Stimulated activated CD4-positive, alpha-beta T cell treated with anti-CD3 and anti-CD28 coated beads, Interleukin-1b, Interleukin-23, amount 100 ng/mL, for 48 hours (primary cell): ENCODE results near the gene TCF20.

Experiments used
- DNase-seq: peaks from one replicate; pipeline ENCODE4 v3.0.0-alpha.2; 2020

TCF20 gene

GRCh38 chr22:42249831-42250230 lies 20.6 kb downstream of the TCF20 start:
- no peak for DNase-seq

GRCh38 chr22:42248995-42249394 lies 21.5 kb downstream of the TCF20 start:
- no peak for DNase-seq

GRCh38 chr22:42247596-42247995 lies 22.9 kb downstream of the TCF20 start:
- DNase-seq = no peak

GRCh38 chr22:42243802-42244060 lies 26.7 kb downstream of the TCF20 start:
- no peak for DNase-seq

GRCh38 chr22:42236848-42237247 lies 33.6 kb downstream of the TCF20 start:
- DNase-seq = no peak

GRCh38 chr22:42236268-42236667 lies 34.2 kb downstream of the TCF20 start:
- DNase-seq = no peak

- DNase-seq = no peak
Measured at GRCh38 chr22:42233879-42234278, 36.6 kb downstream of the TCF20 start.

GRCh38 chr22:42231929-42232328 lies 38.5 kb downstream of the TCF20 start:
- no peak for DNase-seq

- no peak for DNase-seq
Measured at GRCh38 chr22:42229455-42230149, 40.9 kb downstream of the TCF20 start.

- no peak for DNase-seq
Measured at GRCh38 chr22:42228483-42228882, 42.0 kb downstream of the TCF20 start.

- DNase-seq = no peak
Measured at GRCh38 chr22:42227435-42227834, 43.0 kb downstream of the TCF20 start.

GRCh38 chr22:42225841-42226240 lies 44.6 kb downstream of the TCF20 start:
- DNase-seq = no peak

- DNase-seq = no peak
Measured at GRCh38 chr22:42222140-42222539, 48.3 kb downstream of the TCF20 start.
